ENCODE data around the gene PLSCR4.

DNA sequence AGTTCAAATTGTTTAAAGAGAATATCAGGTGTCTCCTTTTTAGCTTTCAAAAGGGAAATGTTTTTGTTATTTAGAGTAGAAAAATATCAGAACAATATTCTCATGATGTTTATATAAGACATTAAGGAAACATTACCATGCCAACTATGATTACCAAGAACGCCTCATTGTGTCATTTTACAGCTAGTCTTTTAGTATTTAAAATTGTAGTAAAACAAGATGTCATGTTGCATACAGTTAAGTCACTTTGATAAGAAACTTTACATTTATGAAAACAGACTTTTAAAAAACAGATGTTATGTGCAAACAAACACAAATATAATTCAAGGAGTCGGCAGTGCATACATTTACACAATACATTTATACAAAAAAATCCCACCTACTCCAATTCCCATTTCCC is 4.4 kb downstream of the PLSCR4 start:
- TF ChIP-seq, protein P1, sequence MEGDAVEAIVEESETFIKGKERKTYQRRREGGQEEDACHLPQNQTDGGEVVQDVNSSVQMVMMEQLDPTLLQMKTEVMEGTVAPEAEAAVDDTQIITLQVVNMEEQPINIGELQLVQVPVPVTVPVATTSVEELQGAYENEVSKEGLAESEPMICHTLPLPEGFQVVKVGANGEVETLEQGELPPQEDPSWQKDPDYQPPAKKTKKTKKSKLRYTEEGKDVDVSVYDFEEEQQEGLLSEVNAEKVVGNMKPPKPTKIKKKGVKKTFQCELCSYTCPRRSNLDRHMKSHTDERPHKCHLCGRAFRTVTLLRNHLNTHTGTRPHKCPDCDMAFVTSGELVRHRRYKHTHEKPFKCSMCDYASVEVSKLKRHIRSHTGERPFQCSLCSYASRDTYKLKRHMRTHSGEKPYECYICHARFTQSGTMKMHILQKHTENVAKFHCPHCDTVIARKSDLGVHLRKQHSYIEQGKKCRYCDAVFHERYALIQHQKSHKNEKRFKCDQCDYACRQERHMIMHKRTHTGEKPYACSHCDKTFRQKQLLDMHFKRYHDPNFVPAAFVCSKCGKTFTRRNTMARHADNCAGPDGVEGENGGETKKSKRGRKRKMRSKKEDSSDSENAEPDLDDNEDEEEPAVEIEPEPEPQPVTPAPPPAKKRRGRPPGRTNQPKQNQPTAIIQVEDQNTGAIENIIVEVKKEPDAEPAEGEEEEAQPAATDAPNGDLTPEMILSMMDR (IDR thresholded peaks at IDR 0.05): no peak
- TF ChIP-seq POLR2AphosphoS5 (IDR thresholded peaks at IDR 0.05): no peak

All from gastroesophageal sphincter (tissue), 3 donors.